IPS DF 6.9 (cell line): ENCODE data around the gene FZR1.

Experiments
- DNase-seq: peaks from one replicate; pipeline ENCODE4 v3.0.0-alpha.2; 2013; ENCODE audit warnings: low read depth, low spot score
- H3K27ac ChIP-seq: one replicate; pipeline ENCODE4 v1.5.1; 2013; ENCODE audit warnings: low read length, control low read depth
- H3K27me3 ChIP-seq: 2 replicates; pipeline ENCODE4 v1.6.1; 2013; ENCODE audit warnings: mild to moderate bottlenecking, low read length; ENCODE audit not compliant: control insufficient read depth, insufficient read depth
- H3K36me3 ChIP-seq: 2 replicates; pipeline ENCODE4 v1.6.1; 2013; ENCODE audit warnings: low read length; ENCODE audit not compliant: control insufficient read depth, insufficient read depth
- H3K4me1 ChIP-seq: 2 replicates; pipeline ENCODE4 v1.6.1; 2013; ENCODE audit warnings: low read length; ENCODE audit not compliant: control insufficient read depth, insufficient read depth
- H3K4me3 ChIP-seq: 2 replicates; pipeline ENCODE4 v1.5.1; 2013; ENCODE audit warnings: mild to moderate bottlenecking, low read length
- H3K9me3 ChIP-seq: 2 replicates; pipeline ENCODE4 v1.6.1; 2013; ENCODE audit warnings: low read length, inconsistent platforms; ENCODE audit not compliant: control insufficient read depth, insufficient read depth
- WGBS: extraction: QIAGEN DNeasy Blood & Tissue Kit; methylation state at CpG from one replicate; pipeline ENCODE4 v1.1.7; 2013; ENCODE audit warnings: mixed read lengths, missing lambda C conversion rate; ENCODE audit not compliant: insufficient read length, insufficient coverage; 5-methylcytosine and 5-hydroxymethylcytosine counted together

Gene FZR1

GRCh38 chr19:3547301-3547731 is 41.2 kb downstream of the FZR1 start:
- H3K27ac ChIP-seq = no peak overlapping the region
- no peaks in the 10 kb centered on the region for H3K4me1 ChIP-seq
- DNase-seq = no peak
- WGBS = no CpG with 5 or more reads among the region's 15 CpGs
- H3K36me3 ChIP-seq = peaks cover 14% of the 10 kb centered on the region
- H3K9me3 ChIP-seq = no peaks in the 10 kb centered on the region
- H3K27me3 ChIP-seq = no peaks in the 10 kb centered on the region
- no peak overlapping the region for H3K4me3 ChIP-seq

DNA sequence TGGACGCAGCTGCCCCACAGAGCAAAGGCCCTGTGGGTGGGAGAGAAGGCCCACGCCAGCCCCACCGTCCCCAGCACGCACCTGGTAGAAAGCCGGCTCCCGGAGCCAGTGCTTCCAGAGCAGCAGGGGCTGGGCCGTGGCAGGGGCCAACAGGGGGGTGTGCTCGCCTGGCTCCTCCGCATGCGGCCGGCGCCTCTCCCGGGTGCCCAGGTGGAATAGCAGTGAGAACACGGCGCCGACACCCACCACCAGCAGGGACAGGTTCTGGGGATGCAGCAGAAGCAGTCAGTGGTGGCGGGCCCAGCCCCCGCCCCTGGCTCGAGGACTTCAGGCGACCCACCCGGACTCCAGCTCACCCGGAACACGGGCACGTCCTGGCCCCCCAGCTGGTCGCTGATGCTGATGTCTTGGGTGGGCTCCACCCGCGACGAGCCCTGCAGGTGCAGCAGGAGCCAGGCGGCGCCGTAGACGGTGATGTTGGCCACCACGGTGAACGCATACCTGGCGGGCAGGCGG is 41.7 kb downstream of the FZR1 start:
- H3K9me3 ChIP-seq = no peaks in the 10 kb centered on the region
- no peaks in the 10 kb centered on the region for H3K4me1 ChIP-seq
- no peaks in the 10 kb centered on the region for H3K27me3 ChIP-seq
- peaks cover 14% of the 10 kb centered on the region for H3K36me3 ChIP-seq
- no peak overlapping the region for H3K4me3 ChIP-seq
- no CpG with 5 or more reads among the region's 36 CpGs for WGBS
- DNase-seq = no peak
- no peak overlapping the region for H3K27ac ChIP-seq

DNA sequence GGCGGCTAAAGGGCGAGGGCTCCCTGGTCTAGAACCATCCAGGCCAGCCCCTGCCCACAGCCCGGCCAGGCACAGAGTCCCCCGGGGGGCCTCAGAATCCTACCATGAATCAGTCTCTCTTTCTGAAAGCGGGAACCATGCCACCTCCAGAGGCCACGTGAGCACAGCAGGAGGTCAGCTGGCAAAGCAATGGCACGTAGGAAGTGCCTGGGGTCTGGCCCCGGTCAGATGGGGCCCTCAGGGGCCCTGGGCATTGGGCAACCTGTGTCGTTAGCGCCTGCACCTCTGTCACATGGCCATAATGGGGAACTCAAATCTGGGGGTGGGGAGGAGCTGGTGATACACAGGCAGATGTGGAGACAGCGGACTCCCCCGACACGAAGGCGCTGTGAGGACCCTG is 42.5 kb downstream of the FZR1 start:
- peaks cover 14% of the 10 kb centered on the region for H3K36me3 ChIP-seq
- no peak overlapping the region for H3K4me3 ChIP-seq
- H3K4me1 ChIP-seq = no peaks in the 10 kb centered on the region
- no peak for DNase-seq
- no peaks in the 10 kb centered on the region for H3K9me3 ChIP-seq
- H3K27me3 ChIP-seq = no peaks in the 10 kb centered on the region
- WGBS = no CpG with 5 or more reads among the region's 14 CpGs
- H3K27ac ChIP-seq = no peak overlapping the region

- no peak overlapping the region for H3K4me3 ChIP-seq
- no peak for DNase-seq
- no peak overlapping the region for H3K27ac ChIP-seq
- no peaks in the 10 kb centered on the region for H3K9me3 ChIP-seq
- no CpG with 5 or more reads among the region's 10 CpGs for WGBS
- no peaks in the 10 kb centered on the region for H3K27me3 ChIP-seq
- H3K4me1 ChIP-seq = no peaks in the 10 kb centered on the region
- H3K36me3 ChIP-seq = peaks cover 12% of the 10 kb centered on the region
These were observed 43.7 kb downstream of the FZR1 start for GRCh38 chr19:3549816-3550215.

DNA sequence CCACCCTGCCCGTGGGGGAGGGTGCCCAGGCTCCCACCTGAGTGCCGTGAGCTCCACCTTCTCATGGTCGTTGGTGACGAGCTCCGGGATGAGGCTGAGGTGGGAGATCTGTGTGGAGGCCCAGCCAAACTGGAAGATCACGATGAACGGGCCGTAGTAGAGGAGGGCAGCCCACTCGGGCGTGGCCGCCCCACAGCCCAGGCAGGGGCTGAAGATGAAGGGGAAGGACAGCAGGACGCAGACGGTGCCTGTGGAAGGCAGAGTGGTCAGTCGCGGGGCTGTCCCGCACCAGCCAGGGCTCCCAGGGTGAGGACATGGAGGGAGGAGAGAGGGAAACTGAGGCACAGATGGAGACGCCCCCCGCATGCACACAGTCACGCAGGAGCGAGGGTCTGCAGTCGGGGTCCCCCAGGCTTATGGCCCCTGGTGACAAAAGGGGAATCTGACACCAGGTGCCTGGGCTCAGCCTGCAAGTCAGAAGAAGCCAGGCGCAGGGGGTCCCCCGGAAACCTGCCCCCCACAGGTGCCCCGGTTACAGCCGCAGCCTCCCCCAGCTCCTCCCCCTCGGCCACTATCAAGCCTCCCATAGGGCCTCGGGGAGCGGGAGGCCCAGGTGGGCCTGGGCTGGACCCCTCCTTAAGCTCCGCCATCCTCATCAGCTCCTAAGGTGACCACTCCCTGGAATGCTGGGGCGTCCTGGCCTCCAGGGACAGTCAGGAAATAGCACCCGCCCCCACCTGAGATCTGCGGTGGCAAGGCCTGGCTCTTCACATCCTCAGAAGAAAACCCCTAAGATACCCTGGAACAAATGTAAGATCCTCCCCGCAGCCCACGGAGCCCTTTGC is 45.1 kb downstream of the FZR1 start:
- Histone ChIP-seq H3K4me1 (no peaks in the 10 kb centered on the region), H3K27me3 (no peaks in the 10 kb centered on the region), H3K36me3 (peaks cover 9% of the 10 kb centered on the region), H3K4me3 (no peak overlapping the region), H3K27ac (no peak overlapping the region), H3K9me3 (no peaks in the 10 kb centered on the region)
- DNase-seq = no peak
- no CpG with 5 or more reads among the region's 34 CpGs for WGBS

DNA sequence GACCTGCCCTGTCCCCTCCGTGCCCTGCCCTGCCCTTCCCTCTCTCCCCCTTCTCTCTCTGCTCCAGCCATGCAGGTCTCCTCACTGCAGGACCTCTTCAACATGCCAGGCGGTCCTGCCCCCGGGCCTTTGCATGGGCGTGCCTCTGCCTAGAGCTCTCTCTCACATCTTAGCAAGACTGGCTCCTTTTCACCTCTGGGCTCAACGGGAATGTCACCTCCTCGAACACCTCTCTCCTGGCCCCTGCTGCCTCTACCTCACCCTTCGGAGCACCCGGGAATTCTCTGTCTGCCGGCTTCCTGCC is 45.6 kb downstream of the FZR1 start:
- peaks cover 7% of the 10 kb centered on the region; the same call in 1 of the 2 replicates for H3K36me3 ChIP-seq
- H3K27ac ChIP-seq = no peak overlapping the region
- no peak overlapping the region for H3K4me3 ChIP-seq
- no peak for DNase-seq
- no peaks in the 10 kb centered on the region for H3K27me3 ChIP-seq
- 0 out of 2 replicates have a peak, but pooled peaks cover 1% of the 10 kb centered on the region for H3K4me1 ChIP-seq
- no peaks in the 10 kb centered on the region for H3K9me3 ChIP-seq
- no CpG with 5 or more reads among the region's 9 CpGs for WGBS

GRCh38 chr19:3554254-3555083 is 48.4 kb downstream of the FZR1 start:
- Histone ChIP-seq H3K4me1 (0 out of 2 replicates have a peak, but pooled peaks cover 2% of the 10 kb centered on the region), H3K4me3 (no peak overlapping the region), H3K36me3 (no peaks in the 10 kb centered on the region; the same call in 1 of the 2 replicates), H3K27me3 (no peaks in the 10 kb centered on the region), H3K9me3 (no peaks in the 10 kb centered on the region), H3K27ac (no peak overlapping the region)
- no CpG with 5 or more reads among the region's 21 CpGs for WGBS
- no peak for DNase-seq

DNA sequence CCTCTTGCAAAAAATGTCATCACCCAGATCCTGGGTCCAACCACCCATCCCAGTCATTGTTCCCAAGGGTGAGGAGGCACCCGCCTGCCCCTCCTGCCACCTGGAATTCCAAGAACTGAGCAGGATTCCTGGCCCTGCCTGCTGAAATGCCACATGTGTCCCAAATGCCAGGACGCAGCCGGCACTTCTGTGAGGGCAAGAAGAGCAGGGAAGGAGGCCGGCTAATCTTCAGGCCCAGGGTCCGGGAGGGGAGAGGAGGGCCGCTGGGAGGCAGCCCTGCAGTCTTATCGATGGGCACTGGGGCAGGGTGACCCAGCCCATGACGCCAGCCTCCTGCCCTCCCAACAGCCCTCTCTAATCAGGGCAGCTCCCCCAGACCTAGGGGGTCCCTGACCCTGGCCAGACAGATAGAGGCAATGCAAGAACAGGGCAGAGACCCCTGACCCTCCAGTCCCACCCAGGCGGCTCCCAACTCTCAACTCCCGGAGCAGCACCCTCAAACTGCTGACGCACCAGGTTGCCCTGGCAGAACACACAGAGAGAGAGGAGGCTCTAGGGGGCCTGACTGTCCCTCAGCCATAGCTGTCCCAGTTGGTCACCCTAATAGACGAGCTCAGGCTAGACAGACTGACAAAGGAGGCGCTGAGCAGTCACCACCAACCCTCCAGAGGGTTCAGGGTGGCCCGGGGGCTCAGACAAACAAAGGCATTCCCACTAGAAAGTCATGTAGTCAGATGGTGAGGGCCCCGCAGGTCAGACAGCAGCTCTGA is 49.7 kb downstream of the FZR1 start:
- no peaks in the 10 kb centered on the region for H3K9me3 ChIP-seq
- no CpG with 5 or more reads among the region's 15 CpGs for WGBS
- no peak for DNase-seq
- H3K27me3 ChIP-seq = no peaks in the 10 kb centered on the region
- H3K27ac ChIP-seq = no peak overlapping the region
- H3K4me1 ChIP-seq = 0 out of 2 replicates have a peak, but pooled peaks cover 2% of the 10 kb centered on the region
- no peaks in the 10 kb centered on the region; the same call in 1 of the 2 replicates for H3K36me3 ChIP-seq
- no peak overlapping the region for H3K4me3 ChIP-seq

DNA sequence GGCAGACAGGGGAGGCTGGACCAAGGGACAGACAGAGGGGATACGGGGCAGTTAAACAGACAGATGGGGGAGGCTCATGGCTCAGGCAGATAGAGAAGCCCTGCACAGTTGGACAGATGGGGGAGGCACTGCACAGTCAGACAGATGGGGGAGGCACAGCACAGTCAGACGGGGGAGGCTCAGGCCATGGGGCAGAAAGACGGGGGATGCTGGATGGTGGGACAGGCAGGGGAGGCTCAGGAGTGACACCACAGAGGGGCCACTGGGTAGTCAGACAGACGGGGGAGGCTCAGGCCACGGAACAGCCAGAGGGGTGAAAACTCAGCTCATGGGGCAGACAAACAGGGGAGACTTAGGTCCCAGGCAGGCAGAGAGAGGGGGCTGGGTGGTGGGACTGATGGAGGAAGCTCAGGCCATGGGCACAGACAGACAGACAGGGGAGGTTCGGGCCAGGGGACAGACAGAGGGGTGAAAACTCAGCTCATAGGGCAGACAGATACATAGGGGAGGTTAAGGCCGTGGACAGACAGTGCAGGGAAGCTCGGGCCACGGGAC is 50.4 kb downstream of the FZR1 start:
- 0 out of 2 replicates have a peak, but pooled peaks cover 2% of the 10 kb centered on the region for H3K4me1 ChIP-seq
- H3K9me3 ChIP-seq = no peaks in the 10 kb centered on the region
- no peaks in the 10 kb centered on the region for H3K27me3 ChIP-seq
- no CpG with 5 or more reads among the region's 9 CpGs for WGBS
- H3K27ac ChIP-seq = no peak overlapping the region
- no peak for DNase-seq
- peak overlapping the region; percentile 88 for H3K4me3 ChIP-seq
- no peaks in the 10 kb centered on the region; the same call in 1 of the 2 replicates for H3K36me3 ChIP-seq
